ENCODE data around the gene IQGAP3.

- TF ChIP-seq CTCF (conservative IDR thresholded peaks at IDR 0.05; ENCODE audit: low read depth, low read length): no peak
- no peak for TF ChIP-seq RAD21 (IDR thresholded peaks at IDR 0.05; ENCODE audit: low read length)
- TF ChIP-seq POLR2A (IDR thresholded peaks at IDR 0.05; ENCODE audit: low read depth, low read length): no peak
- TF ChIP-seq, protein P1, sequence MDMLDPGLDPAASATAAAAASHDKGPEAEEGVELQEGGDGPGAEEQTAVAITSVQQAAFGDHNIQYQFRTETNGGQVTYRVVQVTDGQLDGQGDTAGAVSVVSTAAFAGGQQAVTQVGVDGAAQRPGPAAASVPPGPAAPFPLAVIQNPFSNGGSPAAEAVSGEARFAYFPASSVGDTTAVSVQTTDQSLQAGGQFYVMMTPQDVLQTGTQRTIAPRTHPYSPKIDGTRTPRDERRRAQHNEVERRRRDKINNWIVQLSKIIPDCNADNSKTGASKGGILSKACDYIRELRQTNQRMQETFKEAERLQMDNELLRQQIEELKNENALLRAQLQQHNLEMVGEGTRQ (IDR thresholded peaks at IDR 0.05; ENCODE audit: low read depth, low read length): no peak
- TF ChIP-seq CEBPB (IDR thresholded peaks at IDR 0.05; ENCODE audit: low read depth, low read length): no peak
- no peak for TF ChIP-seq RFX5 (IDR thresholded peaks at IDR 0.05; ENCODE audit: low read depth, low read length)
- TF ChIP-seq MAZ (IDR thresholded peaks at IDR 0.05; ENCODE audit: borderline replicate concordance, low read depth, low read length): no peak
- TF ChIP-seq CHD1 (IDR thresholded peaks at IDR 0.05; ENCODE audit: low read depth, low read length): no peak
- no peak for TF ChIP-seq BHLHE40 (IDR thresholded peaks at IDR 0.05; ENCODE audit: low read depth, low read length)
- TF ChIP-seq MAFK (IDR thresholded peaks at IDR 0.05; ENCODE audit: low read depth, low read length): no peak
- TF ChIP-seq NFE2L2 (IDR thresholded peaks at IDR 0.05; ENCODE audit: low read depth, low read length): no peak
- TF ChIP-seq FOS (IDR thresholded peaks at IDR 0.05; ENCODE audit: low read depth, low read length): no peak
- TF ChIP-seq RCOR1 (IDR thresholded peaks at IDR 0.05; ENCODE audit: insufficient replicate concordance, low read length): no peak
- TF ChIP-seq MXI1 (IDR thresholded peaks at IDR 0.05; ENCODE audit: borderline replicate concordance, low read depth, low read length): no peak
Measured at GRCh38 chr1:156547434-156547833, 24.9 kb downstream of the IQGAP3 start.
